ENCODE measurements around the gene RILPL2. TPM values are rescaled to one million over a fixed set of nuclear protein-coding genes. Genes with fewer than 3 reads are reported as not detected.

Gene RILPL2
- total RNA-seq, 1 donor from 2014 or later = 9.6 TPM

DNA sequence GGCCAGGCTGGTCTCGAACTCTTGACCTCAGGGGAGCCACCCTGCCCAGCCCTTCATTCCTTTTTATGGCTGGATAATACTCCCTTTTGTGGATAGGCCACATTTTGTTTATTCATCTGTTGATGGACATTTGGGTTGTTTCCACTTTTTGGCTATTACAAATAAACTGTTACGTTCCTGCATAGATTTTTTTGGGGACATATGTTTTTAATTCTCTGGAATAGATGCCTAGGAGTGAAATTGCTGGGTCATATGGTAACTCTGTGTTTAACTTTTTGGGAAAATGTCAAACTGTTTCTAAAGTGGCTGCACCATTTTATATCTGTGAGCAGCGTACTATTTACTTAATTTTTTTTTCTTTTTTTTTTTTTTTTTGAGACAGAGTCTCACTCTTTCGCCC is 42.7 kb downstream of the RILPL2 start:
- intact Hi-C loops (cut with DNase I) = no loop called here
- Histone ChIP-seq H3K36me3 (peaks cover 0 to 46% of the 10 kb centered on the region in 2 donors), H3K27me3 (no peaks in the 10 kb centered on the region), H3K4me1 (peaks cover 86% of the 10 kb centered on the region), H3K27ac (peak overlapping the region; percentile 71), H3K9me3 (no peaks in the 10 kb centered on the region), H3K4me3 (no peak overlapping the region)
- no peak for TF ChIP-seq POLR2A (IDR thresholded peaks at IDR 0.05)
- TF ChIP-seq, protein P1, sequence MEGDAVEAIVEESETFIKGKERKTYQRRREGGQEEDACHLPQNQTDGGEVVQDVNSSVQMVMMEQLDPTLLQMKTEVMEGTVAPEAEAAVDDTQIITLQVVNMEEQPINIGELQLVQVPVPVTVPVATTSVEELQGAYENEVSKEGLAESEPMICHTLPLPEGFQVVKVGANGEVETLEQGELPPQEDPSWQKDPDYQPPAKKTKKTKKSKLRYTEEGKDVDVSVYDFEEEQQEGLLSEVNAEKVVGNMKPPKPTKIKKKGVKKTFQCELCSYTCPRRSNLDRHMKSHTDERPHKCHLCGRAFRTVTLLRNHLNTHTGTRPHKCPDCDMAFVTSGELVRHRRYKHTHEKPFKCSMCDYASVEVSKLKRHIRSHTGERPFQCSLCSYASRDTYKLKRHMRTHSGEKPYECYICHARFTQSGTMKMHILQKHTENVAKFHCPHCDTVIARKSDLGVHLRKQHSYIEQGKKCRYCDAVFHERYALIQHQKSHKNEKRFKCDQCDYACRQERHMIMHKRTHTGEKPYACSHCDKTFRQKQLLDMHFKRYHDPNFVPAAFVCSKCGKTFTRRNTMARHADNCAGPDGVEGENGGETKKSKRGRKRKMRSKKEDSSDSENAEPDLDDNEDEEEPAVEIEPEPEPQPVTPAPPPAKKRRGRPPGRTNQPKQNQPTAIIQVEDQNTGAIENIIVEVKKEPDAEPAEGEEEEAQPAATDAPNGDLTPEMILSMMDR (IDR thresholded peaks at IDR 0.05) = no peak
- no peak for TF ChIP-seq POLR2AphosphoS5 (IDR thresholded peaks at IDR 0.05; ENCODE audit: insufficient read depth in 1 of 2, low read depth in 1 of 2)
- no peak for DNase-seq (ENCODE audit: extremely low spot score in 2 of 2)

DNA sequence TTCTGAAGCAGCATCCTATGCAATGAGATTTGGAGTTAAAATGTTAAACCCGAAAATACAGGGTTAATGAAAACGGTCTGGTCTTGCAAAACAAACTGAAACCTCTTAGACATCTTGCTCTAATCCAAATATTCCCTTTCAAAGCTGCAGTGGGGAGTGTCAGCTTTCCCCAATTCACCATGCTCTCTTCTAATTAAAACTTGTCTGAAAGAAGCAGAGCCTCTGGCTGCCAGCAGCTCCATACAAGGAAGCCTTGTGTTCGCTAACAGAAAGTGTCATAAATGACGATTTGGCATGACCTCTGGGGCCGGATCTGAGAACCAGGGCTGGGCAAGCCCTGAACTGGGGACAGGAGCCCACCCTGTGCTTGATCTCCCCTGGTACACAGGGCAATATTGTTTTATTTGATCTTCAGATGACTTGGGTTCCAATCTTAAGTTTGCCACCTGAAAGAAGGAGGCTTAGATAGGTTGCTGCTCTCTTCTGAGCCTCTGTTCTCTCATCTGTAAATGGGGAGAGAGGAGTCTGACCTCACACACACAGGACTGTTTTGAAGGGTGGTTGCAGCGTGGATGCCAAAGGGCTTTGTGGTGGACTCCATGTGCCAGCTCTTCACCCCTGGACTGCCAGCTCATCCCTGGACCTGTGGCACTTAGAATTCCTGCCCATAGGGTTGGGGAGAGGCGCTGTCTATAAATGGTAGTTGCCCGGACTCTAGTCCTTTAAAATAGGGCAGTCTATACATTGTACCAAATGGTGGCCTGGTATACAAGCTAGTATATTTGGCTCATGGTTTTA is 44.7 kb downstream of the RILPL2 start:
- peak overlapping the region; percentile 85 for H3K27ac ChIP-seq
- DNase-seq (ENCODE audit: extremely low spot score in 2 of 2) = no peak
- intact Hi-C loops (cut with DNase I) = no loop called here
- TF ChIP-seq POLR2A (IDR thresholded peaks at IDR 0.05) (no peak), POLR2AphosphoS5 (IDR thresholded peaks at IDR 0.05; ENCODE audit: insufficient read depth in 1 of 2, low read depth in 1 of 2) (no peak)
- TF ChIP-seq, protein P1 (IDR thresholded peaks at IDR 0.05) = no peak
- peaks cover 79% of the 10 kb centered on the region for H3K4me1 ChIP-seq
- no peaks in the 10 kb centered on the region for H3K9me3 ChIP-seq
- H3K36me3 ChIP-seq = peaks cover 0 to 36% of the 10 kb centered on the region in 2 donors
- H3K4me3 ChIP-seq = peak overlapping the region in 1 of 2 donors; percentile 84
- H3K27me3 ChIP-seq = no peaks in the 10 kb centered on the region

DNA sequence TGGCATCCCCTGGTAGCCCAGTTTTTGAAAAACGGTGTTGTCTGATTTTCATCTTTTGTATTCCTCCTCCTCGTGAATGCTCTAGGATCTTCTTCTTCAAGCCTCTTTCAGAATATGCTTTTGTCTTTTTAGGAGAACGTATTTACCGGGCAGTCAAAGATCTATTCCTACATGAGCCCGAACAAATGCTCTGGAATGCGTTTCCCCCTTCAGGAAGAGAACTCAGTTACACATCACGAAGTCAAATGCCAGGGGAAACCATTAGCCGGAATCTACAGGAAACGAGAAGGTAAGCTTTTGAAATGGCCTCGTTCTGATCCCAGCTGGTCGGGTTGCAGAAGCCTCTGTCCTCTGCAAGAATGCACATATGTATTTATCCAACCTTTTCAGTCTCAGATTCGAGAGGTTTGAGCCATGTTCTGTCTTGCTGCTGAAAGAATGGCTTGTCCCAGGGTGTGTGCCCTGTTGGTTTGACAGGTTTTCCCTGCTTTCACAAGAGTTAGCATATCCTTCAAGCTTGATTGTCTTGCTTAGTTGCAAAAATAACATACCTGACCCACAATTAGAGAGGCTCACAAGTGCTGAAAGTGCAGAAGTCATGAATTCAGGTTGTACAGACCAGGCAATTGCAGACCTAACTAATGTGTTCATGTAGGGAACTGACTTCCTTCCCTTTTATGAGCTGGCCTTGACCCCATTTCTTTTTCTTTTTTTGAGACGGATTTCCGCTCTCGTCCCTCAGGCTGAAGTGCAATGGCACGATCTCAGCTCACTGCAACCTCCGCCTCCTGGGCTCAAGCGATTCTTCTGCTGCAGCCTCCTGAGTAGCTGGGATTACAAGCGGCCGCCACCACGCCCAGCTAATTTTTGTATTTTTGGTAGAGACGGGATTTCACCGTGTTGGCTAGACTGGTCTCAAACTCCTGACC is 45.7 kb downstream of the RILPL2 start:
- TF ChIP-seq POLR2A (IDR thresholded peaks at IDR 0.05) = no peak
- TF ChIP-seq, protein P1 (IDR thresholded peaks at IDR 0.05) = no peak
- TF ChIP-seq POLR2AphosphoS5 (IDR thresholded peaks at IDR 0.05; ENCODE audit: insufficient read depth in 1 of 2, low read depth in 1 of 2) = peak in 1 of 2 donors; percentile 8
- Histone ChIP-seq H3K27ac (peak overlapping the region; percentile 85), H3K4me3 (peak overlapping the region; percentile 66 to 84), H3K9me3 (no peaks in the 10 kb centered on the region), H3K4me1 (peaks cover 71% of the 10 kb centered on the region), H3K36me3 (peaks cover 0 to 26% of the 10 kb centered on the region in 2 donors), H3K27me3 (no peaks in the 10 kb centered on the region)
- DNase-seq (ENCODE audit: extremely low spot score in 2 of 2) = no peak
- intact Hi-C loops (cut with DNase I) = no loop called here

DNA sequence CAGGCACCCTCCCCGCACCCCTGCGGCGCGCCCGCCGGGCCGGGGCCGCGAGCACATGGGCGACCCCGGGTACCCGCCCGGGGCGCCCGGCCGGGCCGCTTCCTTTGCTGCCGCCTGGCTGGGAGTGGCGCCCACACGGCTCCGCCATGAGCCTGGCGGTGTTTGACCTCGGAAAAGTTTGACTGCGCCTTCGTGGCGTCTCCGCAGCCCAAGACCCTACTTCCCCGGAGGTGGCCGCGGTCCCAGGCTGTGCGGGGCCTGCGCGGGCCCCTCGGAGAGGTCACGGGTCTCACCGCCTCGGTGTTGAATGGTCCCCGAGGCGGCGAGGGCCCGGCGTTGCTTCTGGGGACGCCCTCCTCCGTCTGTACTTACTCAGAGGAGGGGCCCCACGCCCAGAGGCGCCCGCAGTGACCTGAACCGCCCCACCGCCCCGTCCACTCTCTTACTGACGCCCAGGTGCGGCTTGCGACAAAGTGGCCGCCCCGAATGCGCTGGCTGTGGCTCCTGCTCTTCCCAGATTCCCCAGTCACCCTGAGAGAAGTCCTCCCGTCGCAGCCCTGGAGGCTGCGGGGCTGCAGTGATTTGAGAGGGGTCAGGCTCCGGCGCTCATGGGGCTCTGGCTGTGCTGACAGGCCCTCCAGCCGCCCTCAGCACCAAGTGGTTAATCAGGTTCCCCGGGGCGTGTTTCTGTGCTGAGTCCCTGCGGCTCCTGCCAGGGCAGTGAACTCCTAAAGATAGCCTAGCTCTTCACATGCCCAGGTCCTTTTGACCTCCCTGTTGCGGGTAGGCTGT is 46.7 kb downstream of the RILPL2 start:
- Histone ChIP-seq H3K27ac (peak overlapping the region; percentile 85), H3K9me3 (no peaks in the 10 kb centered on the region), H3K4me3 (peak overlapping the region; percentile 66 to 84), H3K4me1 (peaks cover 69% of the 10 kb centered on the region), H3K36me3 (peaks cover 0 to 16% of the 10 kb centered on the region in 2 donors), H3K27me3 (no peaks in the 10 kb centered on the region)
- intact Hi-C loops (cut with DNase I) = loop anchor here (10.0 kb wide), 1 partner anchor 125 kb away; no protein-coding TSS in a partner anchor
- TF ChIP-seq POLR2AphosphoS5 (IDR thresholded peaks at IDR 0.05; ENCODE audit: insufficient read depth in 1 of 2, low read depth in 1 of 2) = peak in 1 of 2 donors; percentile 35
- no peak for TF ChIP-seq POLR2A (IDR thresholded peaks at IDR 0.05)
- TF ChIP-seq, protein P1 (IDR thresholded peaks at IDR 0.05) = no peak
- DNase-seq (ENCODE audit: extremely low spot score in 2 of 2) = no peak

All from vagina (tissue), 2 donors.